Stimulated activated CD4-positive, alpha-beta T cell treated with anti-CD3 and anti-CD28 coated beads, Interleukin-12 subunit alpha, Interleukin-12 subunit beta, amount 100 ng/mL, for 24 hours (primary cell): ENCODE measurements around the gene CASD1.

Experiments used
- DNase-seq, 2 experiments: peaks; one replicate each; pipeline ENCODE4 v3.0.0-alpha.2; 2020; ENCODE audit warnings: low read depth in 2 of 2

CASD1 gene

DNA sequence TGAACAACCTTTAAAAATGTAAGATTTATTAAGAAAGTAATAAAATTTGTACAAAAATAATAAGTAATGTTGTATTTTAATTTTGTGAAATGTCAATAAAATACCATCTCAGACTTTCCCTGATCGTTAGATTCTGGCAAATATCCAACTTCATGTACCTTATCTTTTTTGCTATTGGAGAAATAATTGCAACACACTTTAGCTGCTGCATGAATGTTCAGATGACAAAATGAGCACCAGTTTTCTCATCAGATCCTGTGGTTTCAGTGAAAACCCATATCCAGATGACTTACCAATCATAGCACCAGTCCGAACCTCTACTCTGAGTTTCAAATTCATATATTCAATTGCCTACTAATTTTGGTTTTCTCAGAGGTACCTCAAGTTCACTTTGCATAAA is 69.9 kb downstream of the CASD1 start:
- DNase-seq = no peak

DNA sequence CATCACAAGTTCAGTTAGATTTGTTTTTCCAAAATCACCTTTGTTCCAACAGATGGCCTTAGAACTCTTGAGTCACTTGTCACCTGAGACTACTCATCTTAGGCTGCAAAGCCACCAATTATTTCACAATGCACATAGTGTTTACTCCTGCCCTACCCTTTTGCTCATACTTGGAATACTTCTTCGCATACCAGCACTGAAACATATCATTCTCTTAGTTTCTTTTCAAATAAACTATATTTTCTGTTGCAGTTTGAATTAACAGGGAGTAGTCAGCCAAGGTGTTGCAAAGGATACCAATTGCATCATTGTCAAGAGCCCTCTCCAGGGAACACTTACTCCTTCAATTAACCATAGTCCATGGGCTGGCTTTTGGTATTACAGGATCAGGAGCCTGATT is 71.0 kb downstream of the CASD1 start:
- no peak for DNase-seq

- DNase-seq = no peak
These were observed 74.5 kb downstream of the CASD1 start for GRCh38 chr7:94584113-94584512.

DNA sequence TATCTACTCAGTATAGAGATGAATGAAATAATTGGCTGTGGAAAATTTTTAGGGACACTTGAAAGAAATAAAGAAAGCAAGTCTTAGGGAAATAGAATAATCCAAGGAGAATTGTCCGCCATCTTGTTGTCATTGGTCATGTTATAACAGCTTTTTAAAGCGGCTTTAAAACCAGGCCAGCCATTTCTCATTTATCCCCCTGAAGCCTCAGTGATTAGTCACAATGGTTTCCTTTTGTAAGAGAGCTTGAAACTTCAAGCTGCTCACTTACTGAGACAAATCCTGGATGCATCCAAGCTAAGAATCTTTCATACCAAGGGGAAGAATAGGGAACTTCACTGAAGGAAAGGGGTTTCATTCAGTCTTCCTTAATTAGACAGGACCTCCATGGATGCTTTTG is 78.5 kb downstream of the CASD1 start:
- no peak for DNase-seq

DNA sequence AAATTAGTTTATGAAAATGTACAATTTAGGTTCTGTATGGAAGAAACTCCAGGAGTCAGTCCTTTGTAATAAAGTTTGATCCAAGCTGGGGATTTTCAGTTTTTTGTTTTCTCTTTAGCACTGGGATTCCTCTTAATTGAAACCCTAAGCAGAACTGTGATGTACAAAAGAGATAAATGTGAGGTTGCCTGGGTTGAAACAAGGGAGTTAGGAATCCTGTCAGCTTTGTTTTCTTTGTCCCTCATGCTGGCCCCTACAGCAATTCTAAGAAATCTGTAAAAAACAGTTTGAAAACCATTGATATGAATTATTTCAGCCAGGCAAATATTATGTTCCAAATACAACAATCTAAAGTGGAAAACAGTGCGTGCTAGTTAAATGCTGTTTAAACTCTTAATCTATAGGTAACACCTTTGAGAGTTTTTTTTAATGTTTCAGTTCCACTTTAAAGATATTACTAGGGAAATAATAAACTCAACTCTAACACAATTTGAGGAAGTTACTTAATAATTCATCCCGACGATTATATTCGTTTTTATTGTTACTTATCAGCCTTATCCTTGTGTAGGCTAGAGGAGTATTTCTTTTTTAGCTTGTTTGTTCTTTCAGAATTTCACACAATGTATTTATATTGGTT is 81.0 kb downstream of the CASD1 start:
- no peak for DNase-seq

DNA sequence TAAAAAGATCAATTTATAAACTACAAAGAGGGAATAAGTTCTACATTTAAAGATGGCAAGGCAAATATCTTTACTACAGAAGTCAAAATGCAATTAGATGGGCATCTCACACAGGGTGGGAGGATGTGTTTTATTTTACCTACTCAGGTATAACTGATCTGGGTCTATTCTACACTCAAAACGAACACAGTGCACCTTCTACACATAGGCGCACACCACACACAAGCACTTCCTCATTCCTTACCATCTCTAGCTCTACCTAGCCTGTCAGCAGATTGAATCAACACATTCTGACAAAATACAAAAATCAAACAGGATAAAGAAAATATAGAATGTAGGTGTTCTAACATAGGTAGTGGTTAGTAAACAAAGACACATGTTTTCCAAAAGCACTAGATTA is 81.6 kb downstream of the CASD1 start:
- no peak for DNase-seq

- DNase-seq = no peak
These were observed 85.3 kb downstream of the CASD1 start for GRCh38 chr7:94594882-94595281.

GRCh38 chr7:94595717-94596116 is 86.1 kb downstream of the CASD1 start:
- DNase-seq = no peak

DNA sequence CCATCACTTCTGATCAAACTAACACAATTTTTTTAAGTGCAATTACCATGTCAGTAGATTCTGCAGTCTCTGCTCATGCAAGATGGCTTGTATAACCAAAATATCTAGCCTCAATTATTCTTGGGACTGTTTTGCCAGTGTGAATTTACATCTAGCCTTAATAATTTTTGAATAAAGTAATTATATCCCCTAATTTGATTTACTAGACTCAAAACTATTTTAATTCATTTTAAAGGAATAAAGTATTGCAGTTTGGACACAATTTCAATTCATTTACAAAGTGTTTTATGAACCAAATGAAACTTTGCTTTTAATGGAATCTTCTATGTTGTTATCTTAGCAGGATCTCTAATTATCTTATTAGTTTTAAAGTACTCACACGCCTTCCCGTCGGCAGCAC is 90.7 kb downstream of the CASD1 start:
- DNase-seq = no peak

DNA sequence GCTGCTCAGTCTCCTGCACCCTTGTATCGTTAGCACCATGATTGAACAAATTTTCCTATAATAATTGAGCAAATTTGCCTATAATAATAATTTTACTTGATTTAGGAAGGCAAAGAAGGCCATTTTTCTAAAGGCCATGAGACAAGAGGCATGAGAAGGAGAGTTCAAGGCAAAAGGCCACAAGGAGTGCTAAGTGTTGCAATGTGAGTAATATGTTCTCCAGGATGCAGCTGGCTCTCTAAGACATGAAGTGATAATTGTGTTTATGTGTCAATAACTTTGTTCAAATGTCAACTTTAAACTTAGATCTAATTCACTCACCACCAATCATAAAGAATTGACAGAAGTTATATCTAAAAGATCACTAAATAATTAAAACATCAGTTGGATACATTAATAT is 92.6 kb downstream of the CASD1 start:
- no peak for DNase-seq

DNA sequence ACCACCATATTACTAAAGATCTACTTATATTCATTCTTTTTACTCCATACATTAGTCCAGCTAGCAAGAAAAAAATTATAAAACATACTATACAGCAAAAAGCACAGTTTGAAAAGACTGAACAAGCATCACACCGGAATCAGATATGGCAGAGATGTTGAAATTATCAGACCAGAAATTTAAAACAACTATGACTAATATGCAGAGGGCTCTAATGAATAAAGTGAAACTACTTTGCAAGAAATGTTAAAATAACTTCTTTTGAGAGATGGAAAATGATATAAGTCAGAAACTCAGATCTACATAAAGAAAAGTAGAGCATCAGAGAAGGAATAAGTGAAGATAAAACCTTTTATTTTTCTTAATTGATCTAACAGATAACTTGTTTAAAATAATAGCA is 95.4 kb downstream of the CASD1 start:
- no peak for DNase-seq
